ENCODE measurements around the gene SOCS3.

DNA sequence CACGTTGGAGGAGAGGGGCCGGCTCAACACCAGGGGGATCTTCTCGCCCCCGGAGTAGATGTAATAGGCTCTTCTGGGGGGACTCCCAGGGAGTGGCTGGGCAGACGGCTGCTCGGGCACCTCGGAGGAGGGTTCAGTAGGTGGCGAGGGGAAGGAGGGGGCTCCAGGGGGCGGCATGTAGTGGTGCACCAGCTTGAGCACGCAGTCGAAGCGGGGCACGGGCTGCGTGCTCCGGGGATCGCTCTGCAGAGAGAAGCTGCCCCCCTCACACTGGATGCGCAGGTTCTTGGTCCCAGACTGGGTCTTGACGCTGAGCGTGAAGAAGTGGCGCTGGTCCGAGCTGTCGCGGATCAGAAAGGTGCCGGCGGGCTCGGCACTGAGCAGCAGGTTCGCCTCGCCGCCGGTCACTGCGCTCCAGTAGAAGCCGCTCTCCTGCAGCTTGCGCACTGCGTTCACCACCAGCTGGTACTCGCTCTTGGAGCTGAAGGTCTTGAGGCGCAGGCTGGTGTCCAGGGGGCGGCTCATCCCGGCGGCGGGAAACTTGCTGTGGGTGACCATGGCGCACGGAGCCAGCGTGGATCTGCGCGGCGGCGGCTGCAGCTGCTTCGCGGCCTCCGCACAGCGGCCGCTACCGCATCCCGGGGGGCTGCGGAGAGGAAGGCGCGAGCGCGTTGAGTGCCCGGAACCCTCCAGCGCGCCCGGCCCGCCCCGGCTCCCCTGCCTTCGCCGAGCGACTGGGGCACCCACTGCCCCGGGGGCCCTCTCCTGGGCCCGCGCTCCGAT, 1.1 kb downstream of the SOCS3 start:
- TF ChIP-seq, protein P1, sequence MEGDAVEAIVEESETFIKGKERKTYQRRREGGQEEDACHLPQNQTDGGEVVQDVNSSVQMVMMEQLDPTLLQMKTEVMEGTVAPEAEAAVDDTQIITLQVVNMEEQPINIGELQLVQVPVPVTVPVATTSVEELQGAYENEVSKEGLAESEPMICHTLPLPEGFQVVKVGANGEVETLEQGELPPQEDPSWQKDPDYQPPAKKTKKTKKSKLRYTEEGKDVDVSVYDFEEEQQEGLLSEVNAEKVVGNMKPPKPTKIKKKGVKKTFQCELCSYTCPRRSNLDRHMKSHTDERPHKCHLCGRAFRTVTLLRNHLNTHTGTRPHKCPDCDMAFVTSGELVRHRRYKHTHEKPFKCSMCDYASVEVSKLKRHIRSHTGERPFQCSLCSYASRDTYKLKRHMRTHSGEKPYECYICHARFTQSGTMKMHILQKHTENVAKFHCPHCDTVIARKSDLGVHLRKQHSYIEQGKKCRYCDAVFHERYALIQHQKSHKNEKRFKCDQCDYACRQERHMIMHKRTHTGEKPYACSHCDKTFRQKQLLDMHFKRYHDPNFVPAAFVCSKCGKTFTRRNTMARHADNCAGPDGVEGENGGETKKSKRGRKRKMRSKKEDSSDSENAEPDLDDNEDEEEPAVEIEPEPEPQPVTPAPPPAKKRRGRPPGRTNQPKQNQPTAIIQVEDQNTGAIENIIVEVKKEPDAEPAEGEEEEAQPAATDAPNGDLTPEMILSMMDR (IDR thresholded peaks at IDR 0.05; ENCODE audit: low read length), result no peak
- TF ChIP-seq EZH2 (IDR thresholded peaks at IDR 0.05; ENCODE audit: borderline replicate concordance, low read length), result no peak
